Stimulated activated naive CD8-positive, alpha-beta T cell treated with anti-CD3 and anti-CD28 coated beads, Interleukin-15, Interleukin-2, amounts not matched to agents 100 U/mL and 50 U/mL, for 24 hours (primary cell): Measurements from ENCODE around the gene DHRS12.
"Not testable (repeated sequence)": the region's sequence is repeated elsewhere in the genome, so short reads cannot be mapped to it uniquely, and the experiment has no call there.

Source experiments
- ATAC-seq: fragments of 150-1000 bp; cut with Tn5 transposase; one replicate; pipeline ENCODE4 v1.10.0; 2021
- DNase-seq: peaks from one replicate; pipeline ENCODE4 v3.0.0; 2021

Gene DHRS12

DNA sequence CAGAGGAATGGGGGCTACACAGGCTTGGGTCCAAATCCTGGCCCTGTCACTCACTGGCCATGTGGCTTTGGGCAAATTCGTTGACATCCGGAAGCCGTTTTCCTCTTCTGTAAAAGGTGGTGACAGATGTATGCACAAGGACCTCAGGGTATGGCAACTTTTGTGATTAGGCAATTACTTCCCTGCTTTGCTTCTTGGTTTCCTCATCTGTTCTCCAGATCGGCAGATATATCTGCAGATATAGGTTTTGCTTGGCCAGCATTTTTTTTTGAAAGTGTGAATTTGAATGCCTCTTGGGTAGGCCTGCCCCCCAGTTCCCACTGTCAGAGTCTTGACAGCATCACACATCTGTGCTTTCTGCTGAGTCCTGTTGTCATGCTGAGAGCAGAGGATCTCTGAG is 23.3 kb upstream of the DHRS12 start:
- ATAC-seq (no peak), DNase-seq (no peak)

GRCh38 chr13:51826606-51827005 is 22.6 kb upstream of the DHRS12 start:
- DNase-seq: no peak
- ATAC-seq: no peak

DNA sequence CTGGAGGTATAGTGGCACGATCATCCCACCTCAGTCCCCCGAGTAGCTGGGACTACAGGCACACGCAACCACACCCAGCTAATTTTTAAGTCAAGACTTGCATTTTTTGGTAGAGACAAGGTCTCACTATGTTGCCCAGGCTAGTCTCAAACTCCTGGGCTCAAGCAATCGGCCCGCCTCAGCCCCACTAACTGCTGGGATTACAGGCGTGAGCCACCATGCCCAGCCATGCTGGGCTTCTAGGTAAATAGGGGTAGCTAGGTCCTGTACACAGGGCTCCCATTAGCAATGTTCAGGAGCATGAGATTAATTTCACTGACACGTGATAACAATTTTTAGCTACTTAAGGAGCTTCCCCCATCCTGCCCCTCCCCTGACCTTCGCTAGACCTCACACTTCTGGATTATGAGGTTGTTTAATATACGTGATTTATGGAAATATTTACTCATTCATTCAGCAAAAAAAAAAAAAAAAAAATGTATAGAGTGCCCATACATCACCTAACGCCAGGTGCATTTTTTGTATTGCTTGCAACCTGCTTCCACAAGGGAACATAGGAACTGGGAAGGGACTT is 21.8 kb upstream of the DHRS12 start:
- DNase-seq: no peak
- peak; percentile 8 for ATAC-seq

GRCh38 chr13:51825165-51825592 is 21.2 kb upstream of the DHRS12 start:
- ATAC-seq: peak; percentile 32

GRCh38 chr13:51824712-51825111 is 20.7 kb upstream of the DHRS12 start:
- not testable (repeated sequence) for DNase-seq, ATAC-seq

More at GRCh38 chr13:51825165-51825592, 21.2 kb upstream of the DHRS12 start:
- DNase-seq: no peak

GRCh38 chr13:51823863-51824262 is 19.9 kb upstream of the DHRS12 start:
- no peak for ATAC-seq
- DNase-seq: no peak

- DNase-seq (no peak), ATAC-seq (no peak)
Measured at GRCh38 chr13:51823359-51823758, 19.4 kb upstream of the DHRS12 start.

- ATAC-seq (peak; percentile 17), DNase-seq (no peak)
Measured at GRCh38 chr13:51822106-51822815, 18.3 kb upstream of the DHRS12 start.

GRCh38 chr13:51821606-51822005 is 17.6 kb upstream of the DHRS12 start:
- DNase-seq (no peak), ATAC-seq (no peak)

GRCh38 chr13:51820016-51820597 is 16.1 kb upstream of the DHRS12 start:
- no peak for ATAC-seq
- no peak for DNase-seq

DNA sequence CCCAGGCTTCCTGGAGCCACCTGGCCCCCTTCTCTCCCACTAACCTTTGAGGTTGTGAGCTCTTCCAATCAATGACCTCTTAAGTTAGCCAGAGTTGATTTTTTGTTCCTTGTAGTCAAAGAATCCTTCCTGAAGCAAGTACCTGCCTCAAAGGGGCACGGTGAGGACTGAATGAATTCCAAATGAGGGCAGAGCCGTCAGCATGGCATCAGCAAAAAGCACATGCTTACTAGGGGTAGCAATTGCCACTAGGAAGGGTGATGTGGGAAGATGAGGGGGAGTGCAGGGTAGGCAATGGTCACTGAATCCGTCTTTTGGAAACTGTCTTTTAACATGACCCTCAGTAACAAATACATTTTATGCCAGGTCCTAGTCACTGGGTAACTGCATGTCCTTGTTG is 15.6 kb upstream of the DHRS12 start:
- DNase-seq (no peak), ATAC-seq (no peak)

DNA sequence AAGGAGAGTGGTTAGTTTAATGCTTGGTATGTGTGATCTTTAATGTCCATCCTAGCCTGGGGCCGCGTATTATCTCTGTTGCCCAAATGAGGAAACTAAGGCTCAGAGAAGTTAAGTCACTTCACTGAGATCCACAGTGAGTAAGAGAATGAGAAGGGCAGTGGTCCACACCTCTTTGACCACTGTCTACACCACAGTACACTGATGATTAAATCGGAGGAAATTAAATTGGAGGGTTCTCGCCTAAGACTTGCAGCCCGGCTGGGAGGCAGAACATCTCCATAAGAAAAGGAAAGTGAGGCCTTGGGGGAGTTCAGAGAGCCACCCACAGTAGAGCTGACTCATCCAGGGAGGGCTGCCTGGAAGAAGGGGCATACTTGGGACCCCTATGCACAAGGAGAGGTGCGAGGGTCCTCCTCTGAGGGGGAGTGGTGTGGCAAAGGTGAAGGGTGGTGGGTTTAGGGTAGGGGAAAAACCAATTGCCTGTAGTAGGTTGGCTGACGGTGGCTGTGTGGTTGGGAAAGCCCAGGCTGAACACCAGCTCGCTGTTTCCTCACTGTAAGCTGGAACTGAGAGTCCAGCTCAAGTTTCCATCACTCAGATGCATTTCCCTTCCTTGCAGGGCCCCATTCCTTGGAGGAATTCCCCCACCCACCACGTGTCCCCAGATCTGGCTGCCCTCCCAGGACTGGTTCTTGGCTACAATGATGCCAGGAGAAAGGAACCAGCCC is 15.0 kb upstream of the DHRS12 start:
- ATAC-seq (peak; percentile 66), DNase-seq (peak; percentile 73)

DNA sequence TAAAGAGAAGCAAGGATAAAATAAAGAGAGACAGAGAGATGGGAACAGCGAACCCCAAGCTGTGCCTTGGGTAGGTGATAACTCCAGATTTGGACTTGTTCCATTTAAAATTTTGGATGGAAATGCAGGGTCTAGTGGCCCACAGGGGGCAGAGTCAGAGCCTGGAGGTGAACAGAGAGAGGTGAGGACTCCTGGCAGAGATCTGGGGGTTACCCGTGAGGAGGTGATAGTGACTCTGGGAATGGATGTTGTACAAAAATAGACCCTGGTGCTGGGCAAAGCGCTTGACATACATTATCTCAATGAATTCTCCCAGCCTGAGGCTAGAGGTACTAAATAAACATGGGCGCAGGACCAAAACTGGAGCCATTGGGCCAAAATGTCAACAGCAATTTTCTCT is 14.3 kb upstream of the DHRS12 start:
- DNase-seq (no peak), ATAC-seq (no peak)

GRCh38 chr13:51817717-51818116 is 13.8 kb upstream of the DHRS12 start:
- DNase-seq (no peak), ATAC-seq (no peak)

DNA sequence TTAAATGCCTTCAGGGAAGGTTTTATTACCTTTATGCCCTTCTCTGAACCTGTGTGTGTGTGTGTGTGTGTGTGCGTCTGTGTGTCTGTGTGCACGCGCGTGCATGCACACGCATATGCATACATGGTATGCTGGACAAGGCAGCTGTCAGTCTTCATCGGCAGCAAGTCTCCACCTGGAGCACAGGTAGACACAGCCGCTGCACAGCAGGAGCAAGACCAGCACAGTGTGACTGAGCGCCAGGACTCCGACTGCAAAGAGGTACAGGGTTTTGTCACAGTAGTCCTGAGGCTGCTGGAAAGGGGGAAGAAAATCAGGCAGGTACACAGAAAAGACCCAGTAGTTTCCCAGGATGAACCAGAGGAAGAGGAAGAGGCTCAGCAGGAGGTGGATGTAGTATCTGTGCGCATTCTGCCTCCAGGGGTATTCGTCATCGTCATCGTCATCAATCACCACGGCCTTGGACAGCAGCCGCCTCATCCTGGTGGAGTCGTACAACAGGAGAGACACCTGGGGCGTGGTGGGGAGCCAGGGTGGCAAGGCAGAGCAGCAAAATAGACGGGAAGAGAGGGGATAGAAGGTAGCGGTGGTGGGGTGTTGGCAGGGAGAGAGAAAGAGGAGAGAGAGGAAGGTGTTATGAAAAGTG is 12.8 kb upstream of the DHRS12 start:
- DNase-seq (no peak), ATAC-seq (no peak)

- no peak for ATAC-seq
- DNase-seq: no peak
Measured at GRCh38 chr13:51815848-51816247, 11.9 kb upstream of the DHRS12 start.

DNA sequence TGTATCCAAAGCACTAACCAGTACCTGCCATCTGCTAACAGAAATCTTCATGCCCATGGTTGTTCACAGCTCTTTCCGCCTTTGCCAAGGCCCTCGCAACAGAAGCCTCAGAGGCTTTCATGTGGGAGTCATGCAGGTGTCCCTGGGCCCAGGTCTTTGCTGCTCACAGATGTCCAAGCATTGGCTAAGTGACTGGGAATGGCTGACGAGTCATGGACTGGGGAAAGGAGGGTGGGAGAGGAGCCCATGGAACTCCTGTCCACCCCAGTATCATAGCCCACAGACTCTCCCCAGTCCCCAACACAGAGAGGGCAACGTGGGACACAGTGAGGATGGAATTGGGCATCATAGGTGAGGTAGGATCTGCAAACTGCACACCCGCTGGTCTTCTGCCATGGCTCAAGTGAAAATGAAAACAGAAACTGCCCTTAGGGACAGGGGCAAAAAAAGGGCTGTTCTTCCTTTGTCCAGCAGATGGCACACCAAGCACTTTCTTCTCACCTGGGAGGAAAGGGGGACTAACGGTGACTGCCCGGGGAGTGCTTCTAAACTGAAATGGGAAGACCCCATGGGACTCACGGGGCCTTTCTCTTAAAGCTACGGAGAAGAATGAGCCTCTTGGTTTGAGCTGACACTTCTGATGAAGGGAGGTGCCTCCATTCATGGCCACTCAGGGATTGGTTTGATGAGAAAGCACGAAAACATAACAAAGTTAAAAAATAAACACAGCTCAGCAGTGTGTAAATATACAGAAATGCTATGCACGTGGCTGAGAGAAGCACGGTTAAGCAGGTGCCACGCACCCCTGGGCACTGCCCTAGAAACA is 11.1 kb upstream of the DHRS12 start:
- peak; percentile 57 for ATAC-seq
- peak; percentile 79 for DNase-seq

DNA sequence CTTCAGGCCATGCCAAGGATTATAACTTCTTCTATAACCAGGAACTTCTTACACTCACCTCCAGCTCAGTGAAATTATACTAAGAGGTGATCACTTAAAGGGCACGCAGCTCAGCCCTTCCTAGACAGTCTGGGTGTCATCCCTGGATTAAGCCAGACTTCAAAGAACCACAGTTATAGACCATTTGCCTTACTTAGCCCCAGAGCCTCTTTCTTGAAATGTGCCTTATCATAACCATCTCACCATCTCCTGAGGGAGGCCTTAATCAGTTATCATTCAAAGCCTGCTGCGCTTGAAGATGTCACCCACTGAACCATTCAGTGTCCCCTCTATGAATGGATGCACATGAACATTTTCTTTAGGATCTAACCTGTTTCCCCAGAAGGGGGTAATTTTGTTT is 10.1 kb upstream of the DHRS12 start:
- ATAC-seq: no peak
- DNase-seq: no peak

DNA sequence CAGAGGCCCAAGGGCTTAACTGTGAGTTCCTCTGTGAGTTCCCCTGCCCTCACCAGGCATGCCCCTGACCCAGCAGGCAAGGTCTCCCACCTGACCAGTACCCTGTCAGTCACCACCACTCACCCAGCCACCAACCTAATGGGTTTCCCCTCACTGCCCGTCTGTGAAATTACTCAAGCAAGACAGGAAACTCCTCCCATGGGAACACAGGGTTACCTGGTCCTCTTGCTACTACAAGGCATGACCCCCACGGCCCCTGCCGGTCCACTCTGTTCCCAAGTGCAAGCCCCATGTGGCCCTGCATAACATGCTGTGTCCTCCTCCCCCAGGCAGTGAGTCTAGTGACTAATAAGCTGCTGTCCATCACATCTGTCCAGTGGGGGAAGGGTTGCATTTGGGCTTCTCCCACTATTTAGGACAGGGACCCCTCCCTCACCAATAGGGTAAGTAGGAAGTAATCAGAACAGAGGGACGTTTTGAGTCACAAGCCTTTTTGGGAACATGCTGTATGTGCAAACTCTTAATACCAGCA is 8.0 kb upstream of the DHRS12 start:
- ATAC-seq (peak; percentile 79), DNase-seq (peak; percentile 55)

DNA sequence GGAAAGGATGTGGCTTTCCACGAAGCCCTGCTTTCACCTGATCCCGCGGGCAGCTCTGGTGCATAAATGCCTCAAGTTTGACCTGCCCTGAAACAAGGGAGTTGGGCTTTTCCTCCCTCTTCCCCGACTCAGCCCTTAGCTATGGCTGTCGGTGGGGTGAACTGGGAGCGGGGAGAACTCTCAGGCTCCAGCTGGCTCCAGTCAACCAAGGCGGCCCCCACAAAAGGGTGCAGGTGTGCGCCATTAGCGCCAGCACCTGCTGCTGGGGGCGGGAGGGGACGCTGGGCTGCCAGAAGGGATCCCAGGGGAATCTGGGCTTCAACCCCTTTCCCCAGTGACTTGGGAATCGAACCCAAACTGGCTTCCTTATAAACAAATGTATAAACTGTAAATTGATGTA is 7.1 kb upstream of the DHRS12 start:
- no peak for ATAC-seq
- DNase-seq: no peak

GRCh38 chr13:51808811-51809210 is 4.8 kb upstream of the DHRS12 start:
- ATAC-seq (no peak), DNase-seq (no peak)
